Measurements from ENCODE around the gene SPACA7.
A peak's percentile ranks its signal among the peaks of the same experiment; 100 is the strongest.

Gene SPACA7, protein sequence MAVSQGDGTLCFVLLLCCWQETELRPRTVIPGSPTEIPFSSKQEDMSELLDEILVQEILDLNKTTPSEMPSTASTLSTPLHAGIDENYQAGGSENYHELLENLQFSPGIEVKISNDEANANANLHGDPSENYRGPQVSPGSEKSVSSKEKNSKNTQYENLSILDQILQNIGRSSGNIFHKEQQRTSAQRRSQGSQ

DNA sequence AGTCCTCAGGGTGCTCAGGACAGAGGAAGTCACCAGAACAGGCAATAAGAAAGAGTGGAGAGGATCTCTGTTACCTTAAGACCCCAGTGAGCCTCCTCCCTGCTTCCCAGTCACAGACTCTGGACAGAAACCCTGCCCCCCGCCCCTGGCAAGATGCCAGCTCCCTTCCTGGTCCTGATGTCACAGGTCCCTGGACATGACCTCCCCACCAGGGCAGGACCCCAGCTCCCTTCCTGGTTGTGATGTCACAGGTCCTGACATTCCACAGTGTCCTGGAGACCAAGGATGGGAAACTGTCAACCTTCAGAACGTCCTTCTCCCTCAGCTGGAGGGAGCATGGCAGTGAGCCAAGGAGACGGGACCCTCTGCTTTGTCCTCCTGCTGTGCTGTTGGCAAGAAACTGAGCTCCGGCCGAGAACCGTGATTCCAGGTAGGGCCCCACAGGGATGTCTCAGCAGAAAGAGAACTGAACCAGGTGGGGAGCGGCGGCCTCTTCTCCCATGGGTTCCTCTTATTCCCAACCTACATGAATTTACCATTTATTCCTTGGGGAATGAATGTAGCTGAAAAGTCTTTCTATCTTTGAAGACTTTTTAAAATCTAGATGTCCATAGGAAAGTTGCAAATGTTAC, at the start of gene SPACA7:
Gene SPACA7, plus strand, starts transcription at position 306 of the 632 bp plus-strand sequence. Its CDS starts 31 bp downstream, at position 337.
- no peak for DNase-seq

DNA sequence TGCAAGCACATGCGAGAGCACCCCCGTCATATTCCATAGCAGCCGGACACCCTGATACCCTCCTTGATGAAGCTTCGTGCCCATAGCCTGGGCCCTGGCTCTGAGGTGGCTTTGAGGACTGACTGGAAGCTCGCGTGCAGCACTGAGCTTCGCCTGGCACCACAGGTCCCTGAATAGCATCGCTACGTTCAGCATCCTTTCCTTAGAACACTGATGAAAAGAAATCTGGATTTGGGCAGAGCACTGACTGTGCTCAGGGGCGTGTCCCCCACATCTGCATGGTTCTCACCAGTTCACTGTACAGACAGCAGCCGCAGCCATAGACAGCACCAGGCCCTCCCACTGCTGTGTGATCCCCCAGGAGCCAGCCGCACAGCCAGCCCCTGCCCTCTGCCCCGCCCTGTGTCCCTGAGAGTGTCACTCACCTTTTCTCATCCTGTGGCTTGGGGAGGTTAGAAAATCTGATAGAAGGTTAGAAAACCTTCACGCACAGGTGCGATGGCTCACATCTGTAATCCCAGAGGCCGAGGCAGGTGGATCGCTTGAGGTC, 49.3 kb upstream of the SPACA7 start:
- DNase-seq: no peak

DNA sequence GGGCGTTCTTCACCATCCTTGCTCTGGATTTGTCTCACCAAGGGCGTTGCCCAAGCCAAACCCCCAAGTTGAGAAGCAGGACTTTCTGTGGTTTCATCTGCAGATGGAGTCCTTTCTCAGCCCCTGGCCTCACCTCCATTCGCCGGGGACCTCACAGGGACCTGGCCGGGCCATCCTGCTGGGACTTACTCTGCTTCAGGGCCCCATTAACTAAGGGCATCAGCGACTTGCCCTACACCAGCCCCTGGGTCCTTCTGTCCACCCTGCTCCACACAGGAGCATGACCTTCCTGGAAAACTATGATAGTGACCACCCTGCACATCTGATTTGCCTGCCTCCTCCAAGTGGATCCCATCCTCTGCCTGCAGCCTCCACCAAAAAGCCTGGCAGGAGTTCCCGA, 47.2 kb upstream of the SPACA7 start:
- no peak for DNase-seq

DNA sequence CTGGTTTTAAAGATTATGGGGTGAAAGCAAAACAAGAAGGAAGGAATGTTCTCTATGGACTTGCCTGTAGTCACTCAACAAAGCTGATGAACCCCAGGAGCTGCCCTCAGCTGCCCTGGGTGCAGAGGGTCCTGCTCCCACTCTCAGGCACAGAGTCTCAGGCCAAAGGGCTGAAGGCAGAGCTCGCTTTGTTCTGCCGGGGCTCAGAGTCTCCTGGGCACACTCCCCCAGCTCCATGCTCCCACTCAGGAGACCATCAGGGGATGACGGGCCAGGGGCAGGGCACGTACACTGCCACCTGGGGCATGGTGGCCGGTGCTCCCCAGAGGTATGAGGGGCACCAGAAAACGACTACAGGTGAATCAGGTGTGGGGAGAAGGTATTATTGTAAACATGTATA, 46.8 kb upstream of the SPACA7 start:
- DNase-seq: no peak

DNA sequence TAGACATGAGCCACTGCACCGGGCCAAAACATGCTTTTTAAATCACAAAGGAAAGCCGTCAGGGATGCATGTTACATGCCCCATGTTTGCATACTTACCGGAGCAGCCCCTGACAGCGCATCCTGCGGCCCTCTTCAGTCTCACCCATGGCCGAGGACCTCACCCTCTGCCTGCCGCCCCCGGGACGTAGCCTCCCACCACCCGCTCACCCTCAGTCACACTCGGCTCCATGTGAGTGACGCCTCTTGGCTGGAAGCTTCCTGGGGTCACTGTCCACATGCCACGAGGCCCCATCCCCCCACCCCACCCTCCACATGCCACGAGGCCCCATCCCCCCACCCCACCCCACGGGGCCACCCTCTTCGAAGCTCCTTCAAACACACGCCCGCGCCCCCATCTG, 46.1 kb upstream of the SPACA7 start:
- no peak for DNase-seq

DNA sequence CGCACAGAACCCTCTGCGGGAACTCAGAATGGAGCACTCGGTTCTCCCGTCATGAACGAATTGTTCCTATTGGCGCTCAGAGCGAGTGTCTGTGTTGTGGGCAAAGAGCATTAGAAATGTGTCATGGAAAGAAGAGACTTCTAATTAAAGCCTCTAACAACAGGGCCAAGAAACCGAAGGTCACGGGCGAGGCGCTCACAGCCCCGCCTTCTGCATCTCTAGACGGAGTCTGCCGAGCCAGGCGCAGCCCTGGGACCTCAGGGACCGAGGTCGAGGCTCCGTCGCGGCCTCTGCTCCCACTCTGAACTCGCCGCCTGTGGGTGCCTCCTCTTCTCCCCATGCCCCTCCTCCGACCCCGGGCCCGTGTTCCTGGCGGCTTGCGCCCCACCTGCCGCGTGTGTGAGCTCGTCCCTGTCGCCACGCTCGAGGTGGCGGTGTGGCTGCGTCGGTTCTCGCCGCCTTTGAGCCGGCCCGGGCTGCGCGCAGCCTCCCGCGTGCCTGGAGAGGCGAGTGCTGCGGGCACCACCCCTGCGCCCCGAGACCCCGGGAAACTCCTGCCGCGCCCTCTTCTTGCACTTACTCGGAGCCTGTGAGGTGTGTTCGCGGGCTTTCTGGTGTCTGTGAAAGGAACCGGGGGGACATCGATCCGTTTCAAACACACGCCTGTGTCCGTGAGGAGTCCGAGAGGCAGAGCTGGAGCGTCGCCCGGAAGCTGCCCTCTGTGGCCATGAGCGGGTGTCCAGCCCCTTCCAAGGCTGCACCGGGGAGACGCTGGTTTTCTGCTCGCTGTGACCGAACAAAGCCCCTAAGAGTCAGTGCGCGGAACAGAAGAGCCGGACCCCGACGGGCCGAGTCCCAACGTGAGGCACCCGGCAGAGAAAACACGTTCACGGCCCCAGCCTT, 45.4 kb upstream of the SPACA7 start:
- no peak for DNase-seq

DNA sequence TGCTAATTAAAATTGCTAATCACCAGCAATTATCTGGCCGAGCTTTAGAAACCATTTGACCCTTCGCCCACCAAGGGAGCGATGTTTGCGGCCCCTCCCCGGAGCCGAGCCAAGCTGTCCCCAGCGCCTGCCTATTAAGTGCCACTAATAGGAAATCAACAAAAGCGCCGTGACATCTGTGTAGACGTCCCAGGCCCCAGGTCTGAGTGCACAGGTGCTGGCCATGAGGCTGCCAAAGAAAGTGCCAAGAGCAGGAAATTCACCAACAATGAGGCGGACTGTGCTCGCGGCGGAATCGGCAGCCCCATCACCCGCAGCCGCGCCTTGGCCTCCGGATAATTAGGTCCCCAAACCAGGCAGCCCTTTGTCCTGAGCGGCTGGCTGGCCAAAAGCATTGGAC, 44.5 kb upstream of the SPACA7 start:
- DNase-seq: peak; percentile 84

DNA sequence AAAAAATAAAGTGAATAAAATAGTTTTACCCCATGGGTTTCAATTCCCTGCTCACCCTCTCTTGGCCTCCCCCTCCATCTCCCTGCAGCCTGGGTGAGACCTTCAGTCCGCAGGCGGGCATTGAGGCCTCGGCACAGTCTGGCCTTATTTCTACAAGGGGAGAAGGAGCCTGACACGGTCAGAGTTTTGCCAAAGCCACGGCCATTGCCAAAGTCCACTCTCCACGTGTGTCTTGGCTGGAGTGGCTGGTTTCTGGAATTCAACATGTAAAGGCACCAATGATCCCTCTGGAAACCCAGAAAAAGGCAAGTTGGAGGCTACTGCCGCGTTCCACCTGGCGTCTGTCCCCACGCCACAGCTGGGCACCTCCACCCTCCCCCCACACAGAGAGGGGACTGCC, 43.4 kb upstream of the SPACA7 start:
- no peak for DNase-seq

DNA sequence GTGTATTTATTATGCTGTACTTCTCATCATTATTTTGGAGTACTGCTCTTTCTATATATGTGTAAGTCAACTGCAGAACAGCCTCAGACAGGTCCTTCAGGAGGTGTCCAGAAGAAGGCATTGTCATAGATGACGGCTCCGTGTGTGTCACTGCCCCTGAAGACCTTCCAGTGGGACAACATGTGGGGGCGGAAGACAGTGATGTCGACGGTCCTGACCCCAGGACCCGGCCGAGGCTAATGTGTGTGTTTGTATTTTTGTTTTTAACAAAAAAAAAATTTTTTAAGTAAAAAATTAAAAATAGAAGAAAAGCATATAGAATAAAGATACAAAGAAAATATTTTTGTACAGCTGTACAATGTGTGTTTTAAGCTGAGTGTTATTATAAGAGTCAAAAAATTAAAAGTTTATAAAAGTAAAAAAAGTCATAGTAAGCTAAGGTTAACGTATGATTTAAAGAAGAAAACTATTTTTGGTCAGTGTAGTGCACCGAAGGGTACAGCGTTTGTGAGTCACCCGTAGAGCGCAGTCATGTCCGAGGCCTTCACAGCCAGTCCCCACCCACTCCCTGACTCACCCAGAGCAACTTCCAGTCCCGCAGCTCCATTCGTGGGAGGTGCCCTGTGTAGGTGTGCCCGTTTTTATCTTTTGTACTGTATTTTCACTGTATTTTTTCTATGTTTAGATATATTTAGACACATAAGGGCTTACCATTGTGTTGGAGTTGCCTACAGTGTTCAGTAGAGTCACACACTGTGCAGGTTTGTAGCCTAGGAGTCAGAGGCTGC, 42.2 kb upstream of the SPACA7 start:
- no peak for DNase-seq

DNA sequence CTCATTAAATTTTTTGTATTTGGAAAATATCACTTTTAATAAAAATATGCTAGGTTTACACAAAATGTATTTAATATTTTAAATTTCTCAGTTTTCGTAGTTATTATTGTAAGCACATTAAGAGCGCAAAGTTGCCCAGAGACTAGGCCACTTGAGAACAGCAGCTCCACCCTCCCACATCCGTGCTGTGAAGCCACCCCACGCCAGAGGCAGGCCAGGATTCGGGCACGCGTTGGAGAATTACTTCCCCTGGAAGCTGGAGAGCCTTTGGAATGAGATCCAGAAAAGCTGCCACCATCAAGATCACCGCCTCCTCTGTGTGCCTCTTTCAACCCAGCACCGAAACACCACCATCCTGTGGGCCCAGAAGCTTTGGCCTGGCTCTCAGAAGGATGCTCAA, 41.0 kb upstream of the SPACA7 start:
- peak; percentile 11 for DNase-seq

DNA sequence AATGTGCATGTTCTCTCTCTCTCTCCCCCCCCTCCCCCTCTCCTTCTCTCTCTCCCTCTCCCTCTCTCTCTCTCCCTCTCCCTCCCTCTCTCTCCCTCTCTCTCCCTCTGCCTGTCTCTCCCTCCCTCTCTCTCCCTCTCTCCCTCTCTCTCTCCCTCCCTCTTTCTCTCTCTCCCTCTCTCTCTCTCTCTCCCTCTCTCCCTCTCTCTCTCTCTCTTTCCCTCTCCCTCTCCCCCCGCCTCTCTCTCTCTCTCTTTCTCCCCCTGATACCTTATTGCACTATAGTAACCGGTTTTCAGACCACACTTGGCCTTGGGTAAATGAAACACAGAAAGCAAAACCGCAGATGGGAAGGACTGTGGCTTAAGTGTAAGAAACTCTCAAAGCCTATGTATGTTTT, 34.7 kb upstream of the SPACA7 start:
- no peak for DNase-seq

DNA sequence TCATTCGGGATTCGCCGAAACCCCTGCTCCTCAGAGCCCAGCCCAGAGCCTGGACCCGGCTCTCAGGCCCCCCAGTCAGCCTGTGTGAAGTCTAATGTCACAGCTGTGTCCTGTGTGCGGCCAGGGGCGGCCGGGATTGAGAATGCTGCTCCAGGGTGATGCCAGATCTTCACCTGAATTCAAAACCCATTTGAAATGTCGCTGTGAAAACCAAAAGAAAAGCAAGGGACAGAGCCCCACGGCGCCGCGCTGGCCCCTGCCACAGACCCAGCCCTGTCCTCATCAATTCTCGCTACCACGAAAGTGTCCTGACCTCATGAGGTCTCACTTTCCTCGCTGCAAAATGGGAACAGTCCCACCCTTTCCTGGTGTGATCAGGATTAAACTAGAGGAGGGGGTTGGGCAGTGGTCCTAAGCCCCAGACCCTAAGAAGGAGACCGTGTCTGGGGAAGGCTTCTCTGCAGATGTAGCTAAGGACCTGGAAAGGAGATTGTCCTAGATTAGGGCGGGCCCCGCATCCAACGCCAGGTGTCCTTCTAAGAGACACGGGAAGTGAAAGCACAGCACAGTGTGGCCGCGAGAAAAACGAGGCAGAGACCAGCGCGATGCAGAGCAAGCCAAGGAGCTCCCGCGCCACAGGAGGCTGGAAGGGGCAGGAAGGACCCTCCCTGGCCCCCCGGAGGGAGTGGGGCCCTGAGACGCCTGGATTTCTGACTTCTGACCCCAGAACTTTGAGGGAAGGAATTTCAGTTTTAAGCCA, 34.0 kb upstream of the SPACA7 start:
- DNase-seq: no peak

DNA sequence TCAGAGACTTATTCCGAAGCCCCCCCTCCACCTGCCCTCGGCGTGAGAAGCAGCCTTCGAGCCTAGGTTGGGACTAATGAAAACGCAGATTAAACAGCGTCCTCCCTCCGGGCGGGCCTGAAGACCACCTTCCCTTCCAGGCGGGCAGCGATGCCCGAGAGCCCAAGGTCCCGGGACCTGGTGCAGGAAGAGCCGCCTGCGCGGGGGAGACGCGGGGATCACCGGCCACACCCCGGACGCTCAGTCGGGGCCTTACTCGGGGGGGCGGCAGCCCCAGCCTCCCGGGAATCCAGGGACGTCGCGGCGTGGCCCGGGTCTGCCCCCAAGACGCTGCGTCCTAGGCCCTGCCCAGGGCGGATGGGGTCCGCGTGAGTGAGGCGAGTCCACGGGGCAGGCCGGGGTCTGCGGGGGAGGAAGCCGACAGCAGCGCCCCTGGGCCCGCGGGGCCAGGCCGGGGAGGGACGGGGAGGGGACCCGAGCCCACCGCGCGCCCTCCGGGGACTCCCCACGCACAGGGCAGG, 33.3 kb upstream of the SPACA7 start:
- DNase-seq: no peak

DNA sequence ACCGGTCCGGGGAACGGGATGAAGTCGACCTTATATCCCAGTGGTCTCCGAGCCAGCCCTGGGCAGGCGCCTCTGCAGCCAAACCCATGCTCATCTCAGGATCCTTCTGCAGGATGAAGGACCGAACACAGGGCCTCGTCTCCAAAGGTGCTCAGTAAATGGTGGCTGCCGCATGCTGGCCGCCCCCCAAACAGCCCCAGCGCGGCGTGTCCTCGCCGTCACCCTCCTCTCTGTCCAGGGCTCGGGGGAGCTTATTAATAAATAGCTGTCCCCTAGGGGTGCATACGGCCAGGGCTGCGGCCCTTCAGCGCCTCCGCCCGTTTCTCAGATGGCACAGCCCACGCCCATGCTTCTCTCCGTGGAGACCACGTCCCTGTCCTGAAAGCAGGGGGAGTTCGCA, 32.6 kb upstream of the SPACA7 start:
- no peak for DNase-seq

DNA sequence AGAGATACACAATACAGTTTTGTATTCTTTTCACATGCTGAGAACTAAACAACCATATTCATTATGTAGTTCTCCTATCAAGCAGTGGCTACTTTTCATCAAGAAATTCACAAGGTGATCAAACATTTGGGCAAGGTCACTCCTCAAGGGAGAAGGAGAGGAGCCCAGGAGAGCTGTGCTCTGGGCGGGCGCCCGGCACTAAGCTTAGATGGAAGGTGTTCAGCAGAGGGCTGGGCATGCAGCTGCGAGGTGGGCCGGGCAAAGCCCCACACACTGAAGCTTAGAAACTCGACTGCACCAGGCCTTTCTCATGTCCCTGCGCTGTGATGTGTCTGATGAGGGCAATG, 30.4 kb upstream of the SPACA7 start:
- DNase-seq: no peak

DNA sequence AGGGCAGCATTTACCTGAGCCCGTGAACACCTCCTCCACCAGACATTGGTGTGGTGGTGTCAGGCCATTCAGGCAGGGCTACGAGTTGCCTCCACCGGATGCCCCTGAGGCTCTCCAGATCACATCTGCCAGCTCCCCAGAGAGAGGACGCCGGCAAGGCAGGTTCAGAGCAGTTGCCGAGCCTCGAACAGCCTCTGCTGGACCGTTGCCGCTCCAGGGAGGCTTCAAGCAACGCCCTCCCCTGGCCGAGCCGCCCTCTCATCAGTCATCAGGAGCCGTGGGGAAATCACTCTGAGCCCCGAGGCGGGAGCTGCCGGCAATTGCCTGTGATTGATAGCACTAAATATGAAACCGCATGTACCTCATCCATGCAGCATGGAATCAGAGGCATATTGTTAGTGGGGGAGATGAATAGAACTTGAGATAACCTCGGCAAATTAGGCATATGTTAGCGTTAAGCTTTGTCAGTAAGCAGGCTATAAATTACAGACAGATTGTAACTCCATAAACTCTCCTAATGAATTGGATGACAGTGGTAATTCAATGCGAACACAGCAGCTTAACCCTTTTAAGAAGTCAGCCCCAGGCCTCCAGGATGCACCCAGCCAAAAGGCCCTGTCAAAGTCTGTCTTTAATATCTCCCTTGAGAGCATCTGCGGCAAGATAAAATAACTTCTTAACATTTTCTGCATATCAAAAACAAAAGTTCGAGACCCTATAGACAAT, 29.8 kb upstream of the SPACA7 start:
- DNase-seq: peak; percentile 74

DNA sequence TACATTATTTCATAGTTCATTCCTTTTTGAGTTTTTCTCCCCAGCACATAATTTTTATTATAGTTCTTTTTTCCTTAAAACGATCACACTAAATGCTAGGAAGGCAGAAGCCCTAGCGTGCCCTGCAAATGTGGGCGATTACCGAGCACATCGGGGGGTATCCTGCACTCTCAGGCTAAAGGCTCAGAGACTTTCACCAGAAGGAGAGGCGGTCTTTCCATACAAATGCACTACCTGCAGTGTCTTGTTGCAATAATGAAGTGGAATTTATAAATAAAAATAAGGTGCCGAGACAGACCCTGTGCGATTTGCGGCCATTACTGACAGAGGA, 29.3 kb upstream of the SPACA7 start:
- no peak for DNase-seq

DNA sequence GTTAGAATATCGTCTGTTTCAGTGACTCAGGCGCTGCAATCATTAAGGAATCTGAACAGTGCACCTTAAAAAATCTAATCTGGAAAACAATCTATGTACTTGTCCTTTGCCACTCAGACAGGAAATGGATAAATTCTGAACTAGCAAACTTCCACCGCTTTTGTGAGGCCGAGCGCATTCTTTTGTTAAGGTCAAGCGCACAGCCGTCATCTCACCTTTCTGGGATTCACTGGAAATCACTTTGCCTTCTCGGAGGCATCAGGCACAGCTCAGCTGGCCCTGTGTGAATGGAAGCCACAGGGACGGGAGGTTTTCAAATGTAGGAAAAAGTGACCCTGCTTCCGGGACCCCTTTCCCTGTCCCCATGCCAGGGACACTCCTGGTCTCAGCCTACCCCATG, 28.2 kb upstream of the SPACA7 start:
- no peak for DNase-seq

DNA sequence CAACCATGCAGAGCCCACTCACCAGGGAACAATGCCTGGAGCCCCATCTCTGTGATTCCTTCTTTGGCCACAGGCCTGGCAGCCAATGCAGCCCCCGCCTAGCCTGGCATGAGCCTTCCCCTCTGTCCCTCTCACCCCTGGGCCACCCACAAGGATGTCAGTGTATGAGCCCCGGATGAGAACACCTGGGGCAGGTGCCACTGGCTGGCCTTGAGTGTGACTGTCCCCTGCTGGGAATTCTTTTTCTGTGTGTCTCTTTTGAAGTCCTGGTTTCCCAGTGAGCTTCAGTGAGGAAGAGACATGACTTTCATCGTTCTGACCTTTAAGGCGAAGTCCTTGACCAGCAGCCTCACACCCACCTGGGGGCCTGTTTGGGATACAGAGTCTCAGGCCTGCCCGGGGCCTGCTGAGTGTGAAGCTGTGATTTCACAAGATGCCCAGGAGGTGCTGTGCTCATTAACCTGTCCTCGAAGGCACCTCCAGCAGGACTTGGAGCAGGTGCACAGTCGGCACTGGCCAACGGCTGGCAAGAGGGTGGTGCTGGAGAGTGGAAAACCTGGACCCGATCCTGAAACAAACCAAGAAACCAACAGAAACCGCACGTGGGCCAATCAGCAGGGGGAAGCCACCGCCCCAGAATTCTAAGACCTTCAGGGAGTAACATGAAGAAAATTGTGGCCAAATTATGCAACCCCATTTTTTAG, 27.4 kb upstream of the SPACA7 start:
- no peak for DNase-seq

DNA sequence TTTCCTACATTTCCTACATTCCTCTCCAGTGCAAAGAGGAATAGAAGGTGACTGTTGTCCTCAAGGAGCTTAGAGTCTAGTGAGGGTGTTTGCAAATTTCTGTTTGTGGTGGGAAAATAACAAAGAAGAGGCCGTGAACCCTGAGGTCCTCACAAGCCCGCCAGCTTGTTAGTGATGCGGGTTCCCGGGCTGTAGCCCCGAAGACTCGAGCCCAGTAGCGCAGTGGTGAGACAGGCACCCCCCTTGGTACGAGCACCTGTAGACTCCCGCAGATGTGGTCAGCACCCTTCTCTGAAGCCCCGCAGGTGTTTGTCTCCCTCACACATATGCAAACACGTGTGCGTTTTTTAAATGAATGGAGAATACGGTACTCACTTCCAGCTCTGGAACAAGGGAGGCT, 26.5 kb upstream of the SPACA7 start:
- no peak for DNase-seq

DNA sequence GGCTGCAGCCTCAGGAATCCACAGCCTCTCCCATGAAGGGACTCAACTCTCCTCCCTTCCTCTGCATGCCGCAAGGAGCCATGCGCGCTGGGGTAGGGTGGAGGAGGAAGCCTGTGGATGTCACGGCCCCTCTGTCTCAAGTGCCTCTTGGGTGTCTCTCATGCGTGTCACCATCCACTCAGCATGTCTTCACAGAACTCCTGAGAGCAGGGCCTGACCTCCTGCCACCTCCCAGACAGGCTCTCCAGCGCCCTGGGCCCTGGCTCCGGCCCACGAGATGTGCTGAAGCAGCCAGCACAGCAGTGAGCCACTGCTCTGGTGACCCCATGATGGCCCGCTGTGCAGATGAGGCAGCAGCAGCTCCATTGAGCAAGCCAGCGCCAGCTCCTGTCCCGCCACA, 25.9 kb upstream of the SPACA7 start:
- no peak for DNase-seq
